ENCODE results near the gene FADS2. TPM values are rescaled to one million over a fixed set of nuclear protein-coding genes. Genes with fewer than 3 reads are reported as not detected.

Gene FADS2
- total RNA-seq, 2 experiments from 2014 or later, result 0.08 to 0.33 TPM

DNA sequence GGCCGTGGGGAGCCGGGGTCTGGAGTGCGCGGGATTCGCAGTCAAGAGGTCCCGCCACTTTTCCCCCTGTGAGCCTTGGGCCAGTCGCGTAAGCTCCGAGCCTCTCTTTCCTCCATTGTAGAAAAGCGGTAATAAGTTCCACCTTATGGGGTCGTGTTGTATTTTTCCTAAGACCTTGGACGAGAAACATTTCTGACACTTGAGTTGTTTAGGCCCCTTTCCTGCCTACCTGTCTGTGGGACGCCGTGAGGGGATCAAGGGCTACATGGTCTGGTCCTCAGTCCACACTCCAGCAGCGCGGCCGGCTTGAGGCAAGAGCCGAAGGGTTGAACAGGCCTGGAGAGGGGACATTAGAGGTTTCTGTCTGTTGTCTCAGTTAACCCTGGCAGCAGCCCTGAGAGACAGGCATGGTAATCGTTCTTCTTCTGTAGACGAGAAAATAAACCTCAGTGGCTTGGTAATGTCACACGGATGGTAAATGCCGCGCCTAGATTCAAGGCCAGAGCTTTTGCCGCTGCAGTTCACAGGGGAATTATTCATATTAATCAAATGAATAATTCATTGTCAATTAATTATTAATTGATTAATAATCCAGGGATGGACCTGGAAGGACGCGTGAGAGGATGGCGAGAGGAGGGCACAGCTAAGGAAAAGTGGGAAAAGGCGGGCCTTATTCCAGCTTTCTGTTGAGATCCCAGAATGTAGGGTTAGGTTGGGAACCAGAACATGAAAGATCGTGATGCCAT is 34.8 kb upstream of the FADS2 start:
- H3K9me3 Mint-ChIP-seq, result no peaks in the 10 kb centered on the region
- Histone ChIP-seq H3K36me3 (ENCODE audit: insufficient read depth, low read length) (peaks cover 36% of the 10 kb centered on the region), H3K4me1 (ENCODE audit: insufficient read depth, low read length) (peaks cover 34% of the 10 kb centered on the region), H3K27me3 (ENCODE audit: control insufficient read depth in 1 of 2, insufficient read depth in 2 of 2, low read length in 2 of 2) (no peaks in the 10 kb centered on the region), H3K9me3 (ENCODE audit: control insufficient read depth in 1 of 2, insufficient read depth in 1 of 2, low read length in 2 of 2) (no peaks in the 10 kb centered on the region), H3K4me3 (ENCODE audit: low read length) (peak overlapping the region; percentile 87), H3K27ac (ENCODE audit: low read depth in 1 of 2, low read length in 2 of 2) (peak overlapping the region; percentile 93 to 97)
- peak overlapping the region; percentile 95 for H3K27ac Mint-ChIP-seq
- H3K4me1 Mint-ChIP-seq (ENCODE audit: low read depth), result peaks cover 44% of the 10 kb centered on the region
- ChIA-PET POLR2A (interaction anchor here (0.6 to 2.8 kb wide), 9 partner anchors 14 to 578 kb away, joined by 3 to 12 read pairs (median 4); partner anchors contain the start of gene FTH1), CTCF (interaction anchor here (1.0 to 1.9 kb wide), 3 partner anchors 60 to 315 kb away, joined by 3 to 9 read pairs (median 6); no protein-coding TSS in a partner anchor)
- no peaks in the 10 kb centered on the region for H3K27me3 Mint-ChIP-seq
- H3K36me3 Mint-ChIP-seq (ENCODE audit: low read depth), result peaks cover 45% of the 10 kb centered on the region
- intact Hi-C loops (cut with DNase I, micrococcal nuclease), result loop anchor here (5.0 to 10.0 kb wide), 3 partner anchors 172 to 872 kb away; partner anchors contain the start of genes C11orf98 (in 1 of the 2), CSKMT (in 1 of the 2), FTH1 (in 1 of the 2) and SDHAF2 (in 1 of the 2)
- no peak for DNase-seq
- TF ChIP-seq, protein P1, sequence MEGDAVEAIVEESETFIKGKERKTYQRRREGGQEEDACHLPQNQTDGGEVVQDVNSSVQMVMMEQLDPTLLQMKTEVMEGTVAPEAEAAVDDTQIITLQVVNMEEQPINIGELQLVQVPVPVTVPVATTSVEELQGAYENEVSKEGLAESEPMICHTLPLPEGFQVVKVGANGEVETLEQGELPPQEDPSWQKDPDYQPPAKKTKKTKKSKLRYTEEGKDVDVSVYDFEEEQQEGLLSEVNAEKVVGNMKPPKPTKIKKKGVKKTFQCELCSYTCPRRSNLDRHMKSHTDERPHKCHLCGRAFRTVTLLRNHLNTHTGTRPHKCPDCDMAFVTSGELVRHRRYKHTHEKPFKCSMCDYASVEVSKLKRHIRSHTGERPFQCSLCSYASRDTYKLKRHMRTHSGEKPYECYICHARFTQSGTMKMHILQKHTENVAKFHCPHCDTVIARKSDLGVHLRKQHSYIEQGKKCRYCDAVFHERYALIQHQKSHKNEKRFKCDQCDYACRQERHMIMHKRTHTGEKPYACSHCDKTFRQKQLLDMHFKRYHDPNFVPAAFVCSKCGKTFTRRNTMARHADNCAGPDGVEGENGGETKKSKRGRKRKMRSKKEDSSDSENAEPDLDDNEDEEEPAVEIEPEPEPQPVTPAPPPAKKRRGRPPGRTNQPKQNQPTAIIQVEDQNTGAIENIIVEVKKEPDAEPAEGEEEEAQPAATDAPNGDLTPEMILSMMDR (IDR thresholded peaks at IDR 0.05), result no peak
- peak overlapping the region; percentile 94 for H3K4me3 Mint-ChIP-seq
- ATAC-seq (ENCODE audit: poor library complexity), result peak; percentile 13

DNA sequence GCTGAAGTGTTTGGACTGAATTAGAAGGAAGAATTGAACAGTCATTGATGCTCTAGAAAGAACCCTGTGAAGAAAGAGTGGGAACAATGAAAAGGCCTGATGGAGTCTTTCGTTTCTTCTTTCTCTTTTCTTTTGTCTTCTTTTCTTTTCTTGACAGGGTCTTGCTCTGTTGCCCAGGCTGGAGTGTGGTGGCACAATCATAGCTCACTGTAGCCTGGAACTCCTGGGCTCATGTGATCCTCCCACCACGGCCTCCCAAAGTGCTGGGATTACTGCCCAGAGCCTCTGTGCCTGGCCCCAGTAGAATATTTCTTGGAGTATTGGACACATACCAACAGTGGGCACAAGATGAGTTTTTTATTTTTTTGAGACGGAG is 34.3 kb upstream of the FADS2 start:
- Histone ChIP-seq H3K9me3 (ENCODE audit: control insufficient read depth in 1 of 2, insufficient read depth in 1 of 2, low read length in 2 of 2) (no peaks in the 10 kb centered on the region), H3K4me3 (ENCODE audit: low read length) (peak overlapping the region; percentile 87), H3K4me1 (ENCODE audit: insufficient read depth, low read length) (peaks cover 31% of the 10 kb centered on the region), H3K27me3 (ENCODE audit: control insufficient read depth in 1 of 2, insufficient read depth in 2 of 2, low read length in 2 of 2) (no peaks in the 10 kb centered on the region), H3K36me3 (ENCODE audit: insufficient read depth, low read length) (peaks cover 31% of the 10 kb centered on the region), H3K27ac (ENCODE audit: low read depth in 1 of 2, low read length in 2 of 2) (no peak overlapping the region)
- H3K9me3 Mint-ChIP-seq, result no peaks in the 10 kb centered on the region
- no peak for ATAC-seq (ENCODE audit: poor library complexity)
- ChIA-PET POLR2A (interaction anchor here (0.6 to 1.3 kb wide), 2 partner anchors 174 to 577 kb away, joined by 3 to 6 read pairs; partner anchors contain the start of gene FTH1), CTCF (interaction anchor here (1.6 kb wide), 2 partner anchors 60 to 105 kb away, joined by 3 read pairs; no protein-coding TSS in a partner anchor)
- no peak for DNase-seq
- TF ChIP-seq, protein P1 (IDR thresholded peaks at IDR 0.05), result no peak
- H3K4me3 Mint-ChIP-seq, result peak overlapping the region; percentile 78
- peaks cover 44% of the 10 kb centered on the region for H3K4me1 Mint-ChIP-seq (ENCODE audit: low read depth)
- peak overlapping the region; percentile 95 for H3K27ac Mint-ChIP-seq
- no peaks in the 10 kb centered on the region for H3K27me3 Mint-ChIP-seq
- peaks cover 39% of the 10 kb centered on the region for H3K36me3 Mint-ChIP-seq (ENCODE audit: low read depth)
- intact Hi-C loops (cut with DNase I, micrococcal nuclease), result loop anchor here (5.0 to 10.0 kb wide), 3 partner anchors 171 to 871 kb away; partner anchors contain the start of genes C11orf98 (in 1 of the 2), CSKMT (in 1 of the 2), FTH1 (in 1 of the 2) and SDHAF2 (in 1 of the 2)

- H3K9me3 Mint-ChIP-seq, result no peaks in the 10 kb centered on the region
- H3K27me3 Mint-ChIP-seq, result no peaks in the 10 kb centered on the region
- H3K4me3 Mint-ChIP-seq, result peak overlapping the region; percentile 11
- H3K27ac ChIP-seq (ENCODE audit: low read depth in 1 of 2, low read length in 2 of 2), result no peak overlapping the region
- H3K9me3 ChIP-seq (ENCODE audit: control insufficient read depth in 1 of 2, insufficient read depth in 1 of 2, low read length in 2 of 2), result no peaks in the 10 kb centered on the region
- H3K27me3 ChIP-seq (ENCODE audit: control insufficient read depth in 1 of 2, insufficient read depth in 2 of 2, low read length in 2 of 2), result no peaks in the 10 kb centered on the region
- TF ChIP-seq, protein P1 (IDR thresholded peaks at IDR 0.05), result no peak
- no peak for DNase-seq
- ChIA-PET CTCF (interaction anchor here (1.0 to 1.6 kb wide), 2 partner anchors 104 to 314 kb away, joined by 3 read pairs; no protein-coding TSS in a partner anchor), POLR2A (no interaction called here)
- H3K36me3 ChIP-seq (ENCODE audit: insufficient read depth, low read length), result peaks cover 23% of the 10 kb centered on the region
- peaks cover 31% of the 10 kb centered on the region for H3K4me1 ChIP-seq (ENCODE audit: insufficient read depth, low read length)
- peaks cover 31% of the 10 kb centered on the region for H3K36me3 Mint-ChIP-seq (ENCODE audit: low read depth)
- peaks cover 41% of the 10 kb centered on the region for H3K4me1 Mint-ChIP-seq (ENCODE audit: low read depth)
- H3K27ac Mint-ChIP-seq, result peak overlapping the region; percentile 47
- no peak overlapping the region for H3K4me3 ChIP-seq (ENCODE audit: low read length)
- intact Hi-C loops (cut with DNase I, micrococcal nuclease), result loop anchor here (5.0 to 10.0 kb wide), 3 partner anchors 170 to 870 kb away; partner anchors contain the start of genes C11orf98 (in 1 of the 2), CSKMT (in 1 of the 2), FTH1 (in 1 of the 2) and SDHAF2 (in 1 of the 2)
- no peak for ATAC-seq (ENCODE audit: poor library complexity)
These were observed 33.5 kb upstream of the FADS2 start for GRCh38 chr11:61794579-61794978.

All from CD4-positive, alpha-beta T cell (primary cell).